Fibroblast of gingiva (primary cell): Measurements from ENCODE around the gene PIGQ.
"Not testable (repeated sequence)": the region's sequence is repeated elsewhere in the genome, so short reads cannot be mapped to it uniquely, and the experiment has no call there.

Experiments
- DNase-seq: peaks from one replicate; pipeline ENCODE4 v3.0.0-alpha.2; 2011; ENCODE audit warnings: low read depth

Gene PIGQ

DNA sequence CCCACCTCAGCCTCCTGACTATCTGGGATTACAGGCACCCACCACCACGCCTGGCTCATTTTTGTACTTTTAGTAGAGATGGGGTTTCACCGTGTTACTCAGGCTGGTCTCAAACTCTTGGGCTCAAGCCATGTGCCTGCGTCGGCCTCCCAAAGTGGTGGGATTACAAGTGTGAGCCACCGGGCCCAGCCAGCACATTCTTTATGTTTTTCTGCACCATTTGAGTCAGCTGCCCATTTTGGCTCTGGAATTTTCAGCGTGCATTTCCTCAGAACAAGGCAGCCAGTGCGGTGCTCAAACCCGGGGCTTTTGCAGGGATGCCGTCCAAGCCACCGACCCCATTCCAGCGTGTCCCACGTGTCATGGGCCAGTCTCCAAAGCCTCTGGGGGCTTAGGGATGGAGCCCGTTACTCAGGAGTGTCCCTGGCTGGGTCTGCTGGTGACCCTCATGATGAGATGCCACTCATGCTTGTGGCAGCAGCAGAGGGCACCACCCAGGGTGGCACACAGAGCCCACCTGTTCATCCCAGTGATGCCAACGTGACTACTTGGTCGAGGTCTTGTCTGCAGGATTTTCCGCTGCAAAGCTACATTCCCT lies 16.4 kb downstream of the PIGQ start:
- DNase-seq, result peak; percentile 35

- DNase-seq, result peak; percentile 50
These were observed 17.1 kb downstream of the PIGQ start for GRCh38 chr16:586645-587590.

DNA sequence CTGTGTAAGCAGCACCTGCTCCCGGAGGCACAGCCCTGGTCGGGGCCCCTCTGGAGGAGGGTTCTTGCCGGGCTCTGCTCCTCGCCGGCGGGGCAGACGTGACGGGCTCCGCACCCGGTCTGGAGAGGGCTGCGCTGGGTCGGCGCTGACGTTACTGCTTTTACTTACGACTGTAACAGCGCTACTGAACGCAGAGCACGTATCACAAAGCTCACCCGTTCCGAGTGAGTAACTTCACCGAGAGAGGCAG lies 18.8 kb downstream of the PIGQ start:
- peak; percentile 51 for DNase-seq

- DNase-seq, result peak; percentile 94
These were observed 19.3 kb downstream of the PIGQ start for GRCh38 chr16:588889-589657.

DNA sequence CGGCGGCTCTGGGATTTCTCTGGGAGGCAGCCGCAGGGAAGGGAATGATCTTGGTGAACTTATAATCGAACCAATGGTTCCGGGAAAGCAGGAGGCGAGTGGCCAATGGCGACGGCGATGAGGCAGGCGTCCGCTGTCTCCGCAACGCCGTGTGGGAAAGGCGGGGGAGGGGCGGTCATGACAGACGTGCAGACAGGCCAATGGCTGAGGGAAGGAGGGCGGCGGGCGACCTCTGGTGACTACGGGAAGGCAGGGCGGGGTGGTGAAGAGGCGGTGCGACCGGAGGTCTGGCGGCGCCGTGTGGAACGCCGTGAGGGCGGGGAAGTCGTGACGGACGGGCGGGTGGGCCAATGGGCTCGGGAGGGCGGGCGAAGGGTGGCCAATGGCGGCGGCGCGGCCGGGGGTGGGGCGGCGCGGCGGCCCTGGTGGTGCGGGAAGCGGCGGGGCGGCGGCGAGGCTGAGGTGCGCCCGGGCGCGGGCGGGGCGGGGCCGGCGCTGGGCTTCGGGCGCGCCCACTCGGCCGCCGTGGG lies 20.0 kb downstream of the PIGQ start, which contains the start of gene RAB40C:
TSS of gene RAB40C (plus strand) at position 409 of the 530 bp plus-strand sequence. CDS start 226 bp downstream, outside the sequence.
- DNase-seq, result peak; percentile 98

GRCh38 chr16:590188-590814 lies 20.5 kb downstream of the PIGQ start:
- peak; percentile 44 for DNase-seq

DNA sequence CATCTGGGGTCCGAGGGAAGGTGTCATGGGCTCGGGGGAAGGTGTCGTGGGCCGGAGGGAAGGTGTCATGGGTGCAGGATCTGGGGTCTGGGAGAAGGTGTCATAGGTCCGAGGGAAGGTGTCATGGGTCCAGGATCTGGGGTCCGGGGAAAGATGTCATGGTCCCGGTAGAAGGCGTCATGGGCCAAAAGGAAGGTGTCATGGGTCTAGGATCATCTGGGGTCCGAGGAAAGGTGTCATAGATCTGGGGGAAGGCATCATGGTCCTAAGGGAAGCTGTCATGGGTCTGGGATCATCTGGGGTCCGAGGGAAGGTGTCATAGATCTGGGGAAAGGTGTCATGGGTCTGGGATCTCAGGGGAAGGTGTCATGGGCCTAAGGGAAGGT lies 21.0 kb downstream of the PIGQ start:
- DNase-seq, result no peak

DNA sequence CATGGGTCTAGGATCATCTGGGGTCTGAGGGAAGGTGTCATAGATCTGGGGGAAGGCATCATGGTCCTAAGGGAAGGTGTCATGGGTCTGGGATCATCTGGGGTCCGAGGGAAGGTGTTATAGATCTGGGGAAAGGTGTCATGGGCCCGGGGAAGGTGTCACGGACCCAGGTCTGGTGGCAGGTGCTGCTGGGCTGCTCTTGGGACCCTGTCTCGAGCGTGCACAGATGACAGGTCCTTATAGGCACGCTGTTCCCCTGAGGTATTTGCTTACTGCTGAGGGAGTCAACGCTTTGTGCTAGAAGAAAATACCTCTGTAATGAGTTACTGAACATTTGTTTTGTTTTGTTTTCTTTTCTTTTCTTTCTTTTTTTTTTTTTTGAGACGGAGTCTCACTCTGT lies 21.5 kb downstream of the PIGQ start:
- no peak for DNase-seq

DNA sequence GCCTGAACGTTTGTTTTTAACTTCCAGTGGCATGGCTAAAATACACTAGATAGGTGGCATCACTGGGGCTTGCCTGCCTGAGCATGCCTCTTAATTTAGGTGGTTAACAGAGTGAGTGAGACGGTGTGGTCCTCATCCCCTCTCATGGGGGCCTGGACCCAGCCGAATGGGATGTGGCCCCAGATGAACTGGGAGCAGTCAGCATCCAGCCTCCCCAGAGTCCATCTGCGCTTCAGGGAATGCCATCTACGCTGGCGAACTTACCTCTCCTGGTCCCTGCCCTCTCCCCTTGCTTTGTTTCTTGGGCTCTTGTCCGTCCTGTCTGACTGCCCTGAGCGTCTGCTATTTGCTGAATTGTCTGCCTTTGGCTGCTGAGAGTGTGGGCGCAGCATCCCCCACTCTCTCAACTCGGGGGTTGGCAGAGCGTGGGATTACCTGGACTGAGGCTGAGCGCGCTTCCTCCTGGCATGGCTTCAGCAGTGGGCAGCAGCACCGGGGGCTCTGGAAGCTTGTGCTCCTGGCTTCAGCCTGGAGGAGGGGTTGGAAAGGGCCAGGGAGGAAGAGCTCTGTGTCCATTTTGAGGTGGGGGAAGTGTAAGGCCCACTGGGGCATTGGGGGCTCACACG lies 22.2 kb downstream of the PIGQ start:
- DNase-seq, result no peak

GRCh38 chr16:592518-593306 lies 22.9 kb downstream of the PIGQ start:
- DNase-seq, result peak; percentile 53

DNA sequence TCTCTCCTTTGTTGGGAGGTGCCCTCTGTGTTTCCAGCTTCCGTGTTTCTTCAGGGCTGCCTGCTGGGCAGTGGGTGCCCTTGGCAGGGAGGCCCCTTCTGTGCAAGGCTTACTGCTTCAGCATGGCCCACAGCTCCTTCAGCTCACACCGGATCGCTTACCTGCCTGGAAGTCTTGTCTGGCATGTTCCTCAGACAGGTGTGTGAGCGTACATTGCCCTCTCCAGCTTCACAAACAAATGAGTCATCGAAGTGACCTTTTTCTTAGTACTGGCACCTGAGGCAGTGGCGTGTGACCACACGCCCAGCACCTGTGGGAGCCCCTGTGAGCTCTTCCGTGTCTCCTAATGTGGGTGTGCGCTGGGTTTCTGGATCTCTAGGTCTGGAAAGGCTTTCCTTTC lies 23.6 kb downstream of the PIGQ start:
- no peak for DNase-seq

- DNase-seq, result no peak
These were observed 24.0 kb downstream of the PIGQ start for GRCh38 chr16:593807-594206.

GRCh38 chr16:595094-595528 lies 25.3 kb downstream of the PIGQ start:
- no peak for DNase-seq

DNA sequence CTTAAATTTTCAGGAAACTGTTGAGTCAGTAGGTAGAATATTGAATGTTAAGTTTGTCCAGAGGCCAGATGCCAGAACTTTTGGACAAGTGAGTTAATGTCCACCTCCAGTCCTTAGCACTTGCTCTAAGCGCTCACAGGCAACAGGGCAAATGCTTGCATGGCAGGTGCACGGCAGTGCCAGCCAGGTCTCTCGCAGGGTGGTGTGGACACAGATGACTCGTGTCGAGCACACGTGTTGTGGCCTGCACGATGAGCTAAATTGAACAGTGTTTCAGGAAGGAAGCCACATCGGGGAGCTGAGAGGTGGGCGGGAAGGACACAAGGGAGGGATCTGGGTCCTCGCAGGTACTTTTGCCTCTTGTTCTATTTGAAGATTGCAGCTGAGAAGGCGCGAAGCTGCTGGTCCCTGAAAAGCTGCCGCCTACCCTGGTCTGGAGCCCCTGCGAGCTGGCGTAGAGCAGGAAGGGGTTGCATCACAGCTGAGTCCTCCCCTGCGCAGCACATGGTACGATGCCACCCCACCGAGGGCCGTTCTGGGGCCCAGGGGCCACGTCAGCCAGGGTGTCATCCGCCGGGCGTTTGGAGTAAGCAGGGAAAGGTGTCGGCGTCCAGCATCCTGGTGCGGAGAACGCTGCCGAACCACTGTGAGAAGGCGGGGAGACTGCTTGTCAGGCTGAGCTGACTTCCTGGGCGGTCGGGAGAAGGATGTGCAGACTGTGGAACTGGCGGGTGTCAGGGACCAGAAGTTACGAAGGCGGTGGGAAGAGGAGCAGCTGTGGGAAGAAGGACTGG lies 26.4 kb downstream of the PIGQ start:
- no peak for DNase-seq

DNA sequence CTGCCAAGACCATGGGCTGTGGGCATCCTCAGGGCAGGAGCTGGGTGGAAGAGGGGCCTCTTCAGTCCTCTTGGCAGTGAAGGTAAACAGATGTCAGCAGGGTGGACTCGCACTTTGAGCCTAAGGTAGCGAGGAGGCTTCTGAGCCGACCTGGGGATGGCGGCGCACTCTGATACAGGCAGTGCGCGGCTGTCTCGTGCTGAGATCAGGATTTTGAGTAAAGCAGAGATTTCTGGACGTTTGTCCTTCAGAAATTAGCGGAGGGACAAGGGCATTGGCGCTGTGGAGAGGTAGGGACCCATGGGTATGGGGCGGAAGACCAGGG lies 26.9 kb downstream of the PIGQ start:
- DNase-seq, result no peak

- DNase-seq, result not testable (repeated sequence)
These were observed 27.9 kb downstream of the PIGQ start for GRCh38 chr16:597655-598054.

- DNase-seq, result no peak
These were observed 29.3 kb downstream of the PIGQ start for GRCh38 chr16:598823-599739.

DNA sequence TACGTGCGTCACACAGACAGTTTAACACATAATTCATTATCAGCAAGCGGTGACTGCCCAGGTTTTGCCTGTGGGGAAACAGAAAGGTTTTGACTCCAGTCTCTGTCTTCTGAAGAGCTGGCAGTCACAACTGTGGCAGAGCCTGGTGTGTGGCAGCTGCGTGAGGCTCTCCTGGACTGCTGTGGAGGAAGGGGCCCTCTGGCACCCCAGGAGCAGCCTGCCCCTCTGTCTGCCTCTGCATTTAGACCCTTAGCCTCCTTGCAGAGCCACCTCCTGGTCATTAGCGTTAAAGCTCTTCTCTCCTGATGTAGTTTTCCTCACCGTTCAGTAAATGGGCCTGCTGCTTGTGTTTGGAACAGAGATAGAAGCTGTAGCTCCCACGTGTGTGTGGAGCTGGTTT lies 31.0 kb downstream of the PIGQ start:
- no peak for DNase-seq

- no peak for DNase-seq
These were observed 34.2 kb downstream of the PIGQ start for GRCh38 chr16:603933-604332.
